Right cardiac atrium (tissue), 5 donors: ENCODE data around the gene CCDC14. TPM values are rescaled to one million over a fixed set of nuclear protein-coding genes. Genes with fewer than 3 reads are reported as not detected.
"Not testable (repeated sequence)": the region's sequence is repeated elsewhere in the genome, so short reads cannot be mapped to it uniquely, and the experiment has no call there.

Experiments used
- ATAC-seq, 2 donors: fragments of 200-7000 bp; cut with Tn5 transposase; one replicate each; pipeline versions ENCODE4 v1.8.0 to v1.9.1; 2020; ENCODE audit warnings: moderate library complexity in 2 of 2, mild to moderate bottlenecking in 1 of 2
- DNase-seq, 3 donors: peaks; one replicate each; pipeline ENCODE4 v3.0.0-alpha.2; 2020
- H3K27ac ChIP-seq: one replicate; pipeline ENCODE4 v1.5.1; 2013; ENCODE audit warnings: mild to moderate bottlenecking, low read length, control low read depth, moderate library complexity
- H3K27me3 ChIP-seq: one replicate; pipeline ENCODE4 v1.6.1; 2013; ENCODE audit not compliant: control insufficient read depth, insufficient read depth
- H3K4me1 ChIP-seq: one replicate; pipeline ENCODE4 v1.6.1; 2013; ENCODE audit warnings: low read length; ENCODE audit not compliant: control insufficient read depth, insufficient read depth
- H3K4me3 ChIP-seq: one replicate; pipeline ENCODE4 v1.5.1; 2013; ENCODE audit warnings: low read length, control low read depth
- H3K9me3 ChIP-seq: one replicate; pipeline ENCODE4 v1.6.1; 2013; ENCODE audit warnings: low read length; ENCODE audit not compliant: control insufficient read depth
- WGBS: extraction: QIAGEN DNeasy Blood & Tissue Kit; methylation state at CpG from one replicate; pipeline ENCODE4 v1.1.7; 2013; 5-methylcytosine and 5-hydroxymethylcytosine counted together
- intact Hi-C, 4 donors: fragments of 100-400 bp; cut with DNase I; formaldehyde crosslinking; loops; one replicate each; pipeline versions ENCODE4 v1.11.0 to v1.14.0; 2022 to 2023
- polyA plus RNA-seq: library from polyadenylated mRNA; stranded (reverse); fragments of 200-250 nt; gene quantifications from one replicate; pipeline ENCODE4 v1.2.3, GENCODE V29; 2013
- total RNA-seq, 4 donors: library from RNA; stranded (reverse); fragmentation: NEBNext Ultra II Directional; extraction: Animal tissue kit (Norgen Biotek cat#: 25700); gene quantifications; one replicate each; pipeline ENCODE4 v1.2.1, GENCODE V29; 2021
- donor health status: healthy with polysubstance abuse.
- donor health status: DM: no; HTN: yes; CAD: no.
- donor health status: DM: no; HTN: no; CAD: no.
- donor health status: DM: no; HTN: yes; CAD: no; lungs with severe emphysema.
- donor health status: DM: yes; HTN: yes; CAD: no.

The CCDC14 gene
- total and polyA plus RNA-seq, 5 donors, result 7.1 to 12.3 (median 12.0) TPM

- Histone ChIP-seq H3K27me3 (no peaks in the 10 kb centered on the region), H3K9me3 (no peaks in the 10 kb centered on the region), H3K27ac (no peak overlapping the region), H3K4me1 (no peaks in the 10 kb centered on the region), H3K4me3 (no peak overlapping the region)
- intact Hi-C loops, result no loop called here
- DNase-seq (no peak), ATAC-seq (no peak)
- 86% methylated on average over 3 of the region's 3 CpGs for WGBS
Observed at GRCh38 chr3:123984957-123985356, 23.9 kb upstream of the CCDC14 start.

- intact Hi-C loops, result no loop called here
Observed at GRCh38 chr3:123984350-123984749, 23.3 kb upstream of the CCDC14 start.

GRCh38 chr3:123981317-123981716, 20.3 kb upstream of the CCDC14 start:
- H3K27me3 ChIP-seq, H3K27ac ChIP-seq, intact Hi-C loops, H3K4me1 ChIP-seq, ATAC-seq, H3K9me3 ChIP-seq, DNase-seq, H3K4me3 ChIP-seq: not testable (repeated sequence)
- 82% methylated on average over 4 of the region's 4 CpGs for WGBS

More at GRCh38 chr3:123984350-123984749, 23.3 kb upstream of the CCDC14 start:
- no peak for DNase-seq
- Histone ChIP-seq H3K27ac (no peak overlapping the region), H3K9me3 (no peaks in the 10 kb centered on the region), H3K4me1 (no peaks in the 10 kb centered on the region), H3K4me3 (no peak overlapping the region), H3K27me3 (no peaks in the 10 kb centered on the region)
- no peak for ATAC-seq
- WGBS, result 86% methylated on average over 1 of the region's 1 CpG

- no peaks in the 10 kb centered on the region for H3K27me3 ChIP-seq
- 76% methylated on average over 4 of the region's 4 CpGs for WGBS
Observed at GRCh38 chr3:123980539-123980938, 19.5 kb upstream of the CCDC14 start.

GRCh38 chr3:123979525-123980501, 18.8 kb upstream of the CCDC14 start:
- 8% methylated on average over 27 of the region's 29 CpGs for WGBS
- peak in 2 of 3 donors; percentile 44 to 53 for DNase-seq
- intact Hi-C loops, result not testable (repeated sequence)

More at GRCh38 chr3:123980539-123980938, 19.5 kb upstream of the CCDC14 start:
- Histone ChIP-seq H3K4me1 (no peaks in the 10 kb centered on the region), H3K27ac (no peak overlapping the region), H3K4me3 (no peak overlapping the region), H3K9me3 (no peaks in the 10 kb centered on the region)
- ATAC-seq (no peak), DNase-seq (no peak)
- intact Hi-C loops, result no loop called here

GRCh38 chr3:123976904-123977303, 15.9 kb upstream of the CCDC14 start:
- H3K27ac ChIP-seq, ATAC-seq, H3K4me3 ChIP-seq, H3K9me3 ChIP-seq, intact Hi-C loops, H3K27me3 ChIP-seq, H3K4me1 ChIP-seq, DNase-seq: not testable (repeated sequence)
- 67% methylated on average over 7 of the region's 7 CpGs for WGBS

More at GRCh38 chr3:123979525-123980501, 18.8 kb upstream of the CCDC14 start:
- H3K27me3 ChIP-seq, H3K9me3 ChIP-seq, H3K4me3 ChIP-seq, H3K27ac ChIP-seq, H3K4me1 ChIP-seq: not testable (repeated sequence)
- ATAC-seq, result peak; percentile 87 to 93

- H3K27ac ChIP-seq, intact Hi-C loops: not testable (repeated sequence)
- WGBS, result 66% methylated on average over 4 of the region's 4 CpGs
Observed at GRCh38 chr3:123976181-123976898, 15.3 kb upstream of the CCDC14 start.

GRCh38 chr3:123975030-123975429, 14.0 kb upstream of the CCDC14 start:
- ATAC-seq, intact Hi-C loops, H3K27ac ChIP-seq, H3K9me3 ChIP-seq, H3K4me1 ChIP-seq, H3K4me3 ChIP-seq, DNase-seq, H3K27me3 ChIP-seq: not testable (repeated sequence)
- 58% methylated on average over 5 of the region's 7 CpGs for WGBS

More at GRCh38 chr3:123976181-123976898, 15.3 kb upstream of the CCDC14 start:
- H3K27me3 ChIP-seq, H3K4me1 ChIP-seq, H3K9me3 ChIP-seq, DNase-seq, H3K4me3 ChIP-seq: not testable (repeated sequence)
- ATAC-seq, result peak in 1 of 2 donors; percentile 16

GRCh38 chr3:123971406-123971805, 10.4 kb upstream of the CCDC14 start:
- no peaks in the 10 kb centered on the region for H3K27me3 ChIP-seq
- DNase-seq, result no peak
- no peak overlapping the region for H3K27ac ChIP-seq
- intact Hi-C loops, result no loop called here
- no peak overlapping the region for H3K4me3 ChIP-seq
- H3K4me1 ChIP-seq, result no peaks in the 10 kb centered on the region
- H3K9me3 ChIP-seq, result no peaks in the 10 kb centered on the region
- no peak for ATAC-seq

GRCh38 chr3:123967260-123967659, 6.2 kb upstream of the CCDC14 start:
- H3K4me1 ChIP-seq, H3K27me3 ChIP-seq, intact Hi-C loops, DNase-seq, H3K27ac ChIP-seq, H3K4me3 ChIP-seq, H3K9me3 ChIP-seq, ATAC-seq: not testable (repeated sequence)
- 41% methylated on average over 2 of the region's 2 CpGs for WGBS

- ATAC-seq, intact Hi-C loops, DNase-seq, H3K4me1 ChIP-seq, H3K27ac ChIP-seq, H3K4me3 ChIP-seq, H3K27me3 ChIP-seq, H3K9me3 ChIP-seq: not testable (repeated sequence)
- WGBS, result 81% methylated on average over 1 of the region's 1 CpG
Observed at GRCh38 chr3:123966799-123967198, 5.8 kb upstream of the CCDC14 start.
